ENCODE results near the gene ZNF513. TPM values are rescaled to one million over a fixed set of nuclear protein-coding genes. Genes with fewer than 3 reads are reported as not detected.
"Not testable (repeated sequence)": the region's sequence is repeated elsewhere in the genome, so short reads cannot be mapped to it uniquely, and the experiment has no call there.

ZNF513 gene
- total RNA-seq, 1 donor from 2014 or later: 6.7 TPM

- DNase-seq: no peak
- intact Hi-C loops (cut with micrococcal nuclease): no loop called here
- peak overlapping the region; percentile 93 for H3K4me3 ChIP-seq
Measured at GRCh38 chr2:27356056-27356381, 24.5 kb downstream of the ZNF513 start.

GRCh38 chr2:27354597-27354927 lies 26.0 kb downstream of the ZNF513 start:
- peaks cover 7% of the 10 kb centered on the region for H3K36me3 ChIP-seq
- H3K4me3 ChIP-seq: no peak overlapping the region
- no peak for TF ChIP-seq CTCF (IDR thresholded peaks at IDR 0.05; ENCODE audit: borderline replicate concordance)
- intact Hi-C loops (cut with micrococcal nuclease): no loop called here
- no peak for DNase-seq
- no peaks in the 10 kb centered on the region for H3K27me3 ChIP-seq (ENCODE audit: low read depth)
- no peaks in the 10 kb centered on the region for H3K9me3 ChIP-seq (replicated peaks)
- peaks cover 51% of the 10 kb centered on the region for H3K4me1 ChIP-seq
- H3K27ac ChIP-seq (replicated peaks): no peak overlapping the region

More at GRCh38 chr2:27356056-27356381, 24.5 kb downstream of the ZNF513 start:
- no peaks in the 10 kb centered on the region for H3K9me3 ChIP-seq (replicated peaks)
- no peaks in the 10 kb centered on the region for H3K27me3 ChIP-seq (ENCODE audit: low read depth)
- no peaks in the 10 kb centered on the region for H3K36me3 ChIP-seq
- H3K27ac ChIP-seq (replicated peaks): peak overlapping the region; percentile 97
- no peak for TF ChIP-seq CTCF (IDR thresholded peaks at IDR 0.05; ENCODE audit: borderline replicate concordance)
- peaks cover 51% of the 10 kb centered on the region for H3K4me1 ChIP-seq

GRCh38 chr2:27353762-27354596 lies 26.6 kb downstream of the ZNF513 start:
- no peak overlapping the region for H3K27ac ChIP-seq (replicated peaks)
- H3K9me3 ChIP-seq (replicated peaks): no peaks in the 10 kb centered on the region

GRCh38 chr2:27353386-27353761 lies 27.2 kb downstream of the ZNF513 start:
- DNase-seq; H3K36me3 ChIP-seq; H3K9me3 ChIP-seq (replicated peaks); H3K27me3 ChIP-seq (ENCODE audit: low read depth); H3K27ac ChIP-seq (replicated peaks); H3K4me3 ChIP-seq; intact Hi-C loops (cut with micrococcal nuclease): not testable (repeated sequence)
- H3K4me1 ChIP-seq: peaks cover 50% of the 10 kb centered on the region

More at GRCh38 chr2:27353762-27354596, 26.6 kb downstream of the ZNF513 start:
- H3K4me1 ChIP-seq: peaks cover 51% of the 10 kb centered on the region
- intact Hi-C loops (cut with micrococcal nuclease): no loop called here
- H3K36me3 ChIP-seq: peaks cover 9% of the 10 kb centered on the region
- no peak overlapping the region for H3K4me3 ChIP-seq
- no peaks in the 10 kb centered on the region for H3K27me3 ChIP-seq (ENCODE audit: low read depth)
- TF ChIP-seq CTCF (IDR thresholded peaks at IDR 0.05; ENCODE audit: borderline replicate concordance): no peak
- no peak for DNase-seq

- DNase-seq: no peak
- no peak for TF ChIP-seq CTCF (IDR thresholded peaks at IDR 0.05; ENCODE audit: borderline replicate concordance)
Measured at GRCh38 chr2:27351802-27352598, 28.5 kb downstream of the ZNF513 start.

More at GRCh38 chr2:27351802-27352598, 28.5 kb downstream of the ZNF513 start:
- Histone ChIP-seq H3K4me3 (no peak overlapping the region), H3K27ac (replicated peaks) (no peak overlapping the region), H3K36me3 (peaks cover 9% of the 10 kb centered on the region), H3K27me3 (ENCODE audit: low read depth) (no peaks in the 10 kb centered on the region), H3K4me1 (peaks cover 36% of the 10 kb centered on the region), H3K9me3 (replicated peaks) (no peaks in the 10 kb centered on the region)
- intact Hi-C loops (cut with micrococcal nuclease): no loop called here

All from left ventricle myocardium inferior (tissue), 1 donor.